ENCODE measurements around the gene SAMD4A.

SAMD4A gene

DNA sequence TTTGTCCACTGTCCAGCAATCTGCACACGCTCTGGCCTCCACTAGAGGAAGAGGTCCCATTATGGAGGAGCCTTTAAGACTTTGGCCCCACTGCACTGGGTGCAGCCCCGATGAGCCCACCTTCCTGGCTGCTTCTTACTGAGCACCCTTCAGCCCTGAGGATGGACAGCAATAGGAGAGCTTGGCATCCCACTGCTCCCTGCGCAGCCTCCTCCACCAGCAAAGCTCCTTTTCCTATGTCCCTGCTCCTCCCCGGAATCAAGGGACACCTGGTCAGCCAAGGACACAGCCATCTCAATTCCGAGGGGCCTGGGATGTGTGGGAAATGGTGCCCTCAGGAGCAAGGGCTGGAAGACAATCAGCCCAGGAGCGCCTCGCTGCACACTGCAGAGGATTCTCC, 241.0 kb downstream of the SAMD4A start:
- H3K27me3 ChIP-seq (ENCODE audit: insufficient read depth, poor library complexity, severe bottlenecking): no peaks in the 10 kb centered on the region
- H3K4me1 ChIP-seq (ENCODE audit: insufficient read depth, poor library complexity, severe bottlenecking): no peaks in the 10 kb centered on the region
- ATAC-seq (ENCODE audit: low read depth) (no peak), DNase-seq (ENCODE audit: low spot score) (no peak)
- H3K4me3 ChIP-seq (ENCODE audit: severe bottlenecking): no peak overlapping the region
- TF ChIP-seq, protein P1, sequence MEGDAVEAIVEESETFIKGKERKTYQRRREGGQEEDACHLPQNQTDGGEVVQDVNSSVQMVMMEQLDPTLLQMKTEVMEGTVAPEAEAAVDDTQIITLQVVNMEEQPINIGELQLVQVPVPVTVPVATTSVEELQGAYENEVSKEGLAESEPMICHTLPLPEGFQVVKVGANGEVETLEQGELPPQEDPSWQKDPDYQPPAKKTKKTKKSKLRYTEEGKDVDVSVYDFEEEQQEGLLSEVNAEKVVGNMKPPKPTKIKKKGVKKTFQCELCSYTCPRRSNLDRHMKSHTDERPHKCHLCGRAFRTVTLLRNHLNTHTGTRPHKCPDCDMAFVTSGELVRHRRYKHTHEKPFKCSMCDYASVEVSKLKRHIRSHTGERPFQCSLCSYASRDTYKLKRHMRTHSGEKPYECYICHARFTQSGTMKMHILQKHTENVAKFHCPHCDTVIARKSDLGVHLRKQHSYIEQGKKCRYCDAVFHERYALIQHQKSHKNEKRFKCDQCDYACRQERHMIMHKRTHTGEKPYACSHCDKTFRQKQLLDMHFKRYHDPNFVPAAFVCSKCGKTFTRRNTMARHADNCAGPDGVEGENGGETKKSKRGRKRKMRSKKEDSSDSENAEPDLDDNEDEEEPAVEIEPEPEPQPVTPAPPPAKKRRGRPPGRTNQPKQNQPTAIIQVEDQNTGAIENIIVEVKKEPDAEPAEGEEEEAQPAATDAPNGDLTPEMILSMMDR (IDR thresholded peaks at IDR 0.05; ENCODE audit: poor library complexity, severe bottlenecking): no peak
- H3K36me3 ChIP-seq (ENCODE audit: low read depth): no peaks in the 10 kb centered on the region
- no peaks in the 10 kb centered on the region for H3K9me3 ChIP-seq (ENCODE audit: severe bottlenecking)
- H3K27ac ChIP-seq (ENCODE audit: poor library complexity, severe bottlenecking): no peak overlapping the region

DNA sequence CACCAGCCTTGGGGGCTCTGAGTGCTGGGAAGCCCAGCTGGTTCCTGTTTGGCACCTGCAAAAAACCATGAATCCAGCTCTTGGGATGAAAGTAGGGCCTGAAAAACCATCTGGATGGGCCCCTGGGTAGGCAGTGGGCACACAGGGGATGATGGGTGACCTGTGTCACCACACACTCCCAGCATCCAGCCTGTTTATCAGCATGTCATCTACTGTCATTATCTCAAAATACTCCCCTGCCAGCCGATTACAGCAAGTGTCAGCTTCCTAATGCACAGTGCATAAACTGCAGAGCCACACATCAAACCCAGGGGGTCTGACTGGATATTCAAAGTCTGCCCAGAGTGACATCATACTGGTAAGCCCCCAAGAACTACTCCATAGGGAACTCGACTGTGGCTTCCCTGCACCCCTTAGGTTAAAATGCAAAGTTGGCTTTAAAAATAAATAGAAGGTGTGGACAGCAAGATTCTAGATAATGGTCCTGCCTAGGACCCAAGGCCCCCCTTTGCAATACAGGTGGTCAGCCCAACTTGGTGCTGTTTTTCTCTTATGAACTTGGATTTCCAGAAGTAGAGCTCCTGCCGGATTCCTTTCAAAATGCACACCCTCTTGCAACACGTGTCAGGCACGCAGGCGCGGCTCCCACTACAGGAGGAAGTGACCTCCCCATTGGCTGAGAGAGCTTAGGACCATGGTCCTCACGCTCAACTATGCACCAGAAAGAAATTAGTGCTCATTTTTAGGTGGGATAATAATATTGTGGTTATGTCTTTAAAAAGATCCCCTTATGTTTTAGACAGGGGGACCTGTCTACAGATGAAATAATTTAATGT, 241.6 kb downstream of the SAMD4A start:
- no peak for ATAC-seq (ENCODE audit: low read depth)
- Histone ChIP-seq H3K9me3 (ENCODE audit: severe bottlenecking) (no peaks in the 10 kb centered on the region), H3K36me3 (ENCODE audit: low read depth) (no peaks in the 10 kb centered on the region), H3K4me3 (ENCODE audit: severe bottlenecking) (no peak overlapping the region), H3K4me1 (ENCODE audit: insufficient read depth, poor library complexity, severe bottlenecking) (no peaks in the 10 kb centered on the region), H3K27me3 (ENCODE audit: insufficient read depth, poor library complexity, severe bottlenecking) (no peaks in the 10 kb centered on the region), H3K27ac (ENCODE audit: poor library complexity, severe bottlenecking) (no peak overlapping the region)
- TF ChIP-seq, protein P1 (IDR thresholded peaks at IDR 0.05; ENCODE audit: poor library complexity, severe bottlenecking): no peak
- no peak for DNase-seq (ENCODE audit: low spot score)

DNA sequence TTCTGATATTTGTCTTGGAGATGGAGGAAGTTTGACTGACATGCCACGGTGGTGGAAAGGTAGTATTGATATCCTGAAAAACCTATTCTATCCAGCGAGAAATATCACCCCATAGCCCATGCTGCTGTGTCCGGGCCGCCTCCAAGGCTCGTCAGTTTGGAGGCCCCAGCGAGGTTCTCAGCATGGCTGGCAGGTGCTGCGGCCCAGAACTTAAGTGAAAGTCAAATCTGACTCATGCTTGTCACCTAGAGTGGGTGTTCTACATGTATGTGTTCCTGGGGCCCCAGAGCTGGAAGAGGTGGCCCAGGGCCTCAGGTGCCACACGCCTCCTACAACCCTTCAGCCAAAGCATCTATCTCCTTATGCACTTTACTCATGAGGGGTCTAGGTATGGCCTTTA, 242.8 kb downstream of the SAMD4A start:
- H3K27ac ChIP-seq (ENCODE audit: poor library complexity, severe bottlenecking): no peak overlapping the region
- no peaks in the 10 kb centered on the region for H3K9me3 ChIP-seq (ENCODE audit: severe bottlenecking)
- TF ChIP-seq, protein P1 (IDR thresholded peaks at IDR 0.05; ENCODE audit: poor library complexity, severe bottlenecking): no peak

DNA sequence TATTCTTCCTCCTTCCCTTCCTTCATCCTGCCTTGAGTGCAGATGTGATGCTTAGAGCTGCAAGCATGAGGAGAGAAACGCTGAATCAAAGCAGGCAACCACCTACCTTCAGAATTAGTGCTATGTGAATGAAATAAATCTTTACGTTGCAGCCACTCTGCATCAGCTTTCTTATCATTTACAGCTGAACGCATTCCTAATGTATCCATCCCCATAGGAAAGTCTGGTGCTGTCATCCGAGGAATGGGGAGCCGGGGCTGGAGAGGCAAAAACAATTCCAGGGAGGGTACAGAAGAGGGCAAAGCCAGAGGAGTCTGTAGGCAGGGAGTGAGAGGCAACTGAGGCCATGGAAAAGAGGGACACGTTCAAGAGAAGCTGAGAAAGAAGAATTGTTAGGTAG, 245.7 kb downstream of the SAMD4A start:
- no peak overlapping the region for H3K27ac ChIP-seq (ENCODE audit: poor library complexity, severe bottlenecking)
- no peaks in the 10 kb centered on the region for H3K27me3 ChIP-seq (ENCODE audit: insufficient read depth, poor library complexity, severe bottlenecking)
- H3K9me3 ChIP-seq (ENCODE audit: severe bottlenecking): no peaks in the 10 kb centered on the region
- DNase-seq (ENCODE audit: low spot score) (no peak), ATAC-seq (ENCODE audit: low read depth) (no peak)
- no peaks in the 10 kb centered on the region for H3K4me1 ChIP-seq (ENCODE audit: insufficient read depth, poor library complexity, severe bottlenecking)
- H3K36me3 ChIP-seq (ENCODE audit: low read depth): no peaks in the 10 kb centered on the region
- TF ChIP-seq, protein P1 (IDR thresholded peaks at IDR 0.05; ENCODE audit: poor library complexity, severe bottlenecking): no peak
- no peak overlapping the region for H3K4me3 ChIP-seq (ENCODE audit: severe bottlenecking)

More for the DNA sequence above, 242.8 kb downstream of the SAMD4A start:
- Histone ChIP-seq H3K4me3 (ENCODE audit: severe bottlenecking) (no peak overlapping the region), H3K27me3 (ENCODE audit: insufficient read depth, poor library complexity, severe bottlenecking) (no peaks in the 10 kb centered on the region), H3K36me3 (ENCODE audit: low read depth) (no peaks in the 10 kb centered on the region), H3K4me1 (ENCODE audit: insufficient read depth, poor library complexity, severe bottlenecking) (no peaks in the 10 kb centered on the region)
- DNase-seq (ENCODE audit: low spot score) (no peak), ATAC-seq (ENCODE audit: low read depth) (no peak)

DNA sequence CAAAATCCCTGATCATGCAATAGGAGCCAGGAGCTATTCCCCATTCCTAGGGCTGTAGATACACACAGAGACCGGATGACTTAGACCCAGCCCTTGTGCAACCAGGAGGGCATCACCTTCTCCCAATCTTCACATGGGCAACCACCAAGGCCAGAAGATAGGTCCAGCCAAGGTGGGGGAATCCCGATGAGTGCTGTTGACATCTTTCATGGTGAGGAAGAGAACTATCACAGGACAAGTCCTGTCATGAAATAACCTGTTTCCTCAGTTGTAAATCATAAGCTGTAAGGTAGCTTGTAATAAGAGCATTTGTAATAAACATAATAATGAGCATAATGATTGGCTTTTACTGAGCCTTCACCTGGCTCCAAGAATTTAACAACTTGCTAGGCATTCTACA, 246.2 kb downstream of the SAMD4A start:
- no peak for DNase-seq (ENCODE audit: low spot score)
- Histone ChIP-seq H3K27me3 (ENCODE audit: insufficient read depth, poor library complexity, severe bottlenecking) (no peaks in the 10 kb centered on the region), H3K27ac (ENCODE audit: poor library complexity, severe bottlenecking) (no peak overlapping the region), H3K4me1 (ENCODE audit: insufficient read depth, poor library complexity, severe bottlenecking) (no peaks in the 10 kb centered on the region), H3K4me3 (ENCODE audit: severe bottlenecking) (no peak overlapping the region), H3K36me3 (ENCODE audit: low read depth) (no peaks in the 10 kb centered on the region), H3K9me3 (ENCODE audit: severe bottlenecking) (no peaks in the 10 kb centered on the region)
- ATAC-seq (ENCODE audit: low read depth): no peak
- TF ChIP-seq, protein P1 (IDR thresholded peaks at IDR 0.05; ENCODE audit: poor library complexity, severe bottlenecking): no peak

Measured in RWPE2 (cell line).